Activated CD4-positive, alpha-beta memory T cell treated with anti-CD3 and anti-CD28 coated beads, Interleukin-2, amount 10 ng/mL, durations not matched to agents 7 days and 5 days (primary cell): ENCODE measurements around the gene FUCA2. TPM values are rescaled to one million over a fixed set of nuclear protein-coding genes. Genes with fewer than 3 reads are reported as not detected.
"Not testable (repeated sequence)": the region's sequence is repeated elsewhere in the genome, so short reads cannot be mapped to it uniquely, and the experiment has no call there.

ENCODE experiments used
- CTCF ChIA-PET: fragments of 350-600 bp; sonication (Branson Sonifier 250); formaldehyde crosslinking; loops from one replicate; lab custom pipeline; 2021; ENCODE audit warnings: antibody characterized with exemption, inconsistent platforms; lab: Charles Lee
- POLR2A ChIA-PET: fragments of 350-600 bp; sonication (Branson Sonifier 250); formaldehyde crosslinking; loops from one replicate; lab custom pipeline; 2021; ENCODE audit warnings: antibody characterized with exemption; lab: Charles Lee
- DNase-seq: peaks from one replicate; pipeline ENCODE4 v3.0.0-alpha.2; 2020
- H3K27ac Mint-ChIP-seq: one replicate; pipeline ENCODE4 v1.8.0; 2021; ENCODE audit warnings: mild to moderate bottlenecking, mixed read lengths
- H3K27me3 Mint-ChIP-seq: one replicate; pipeline ENCODE4 v1.8.0; 2021; ENCODE audit warnings: mixed read lengths
- H3K36me3 Mint-ChIP-seq: one replicate; pipeline ENCODE4 v1.8.0; 2021; ENCODE audit warnings: low read depth, mixed read lengths
- H3K4me1 Mint-ChIP-seq: one replicate; pipeline ENCODE4 v1.8.0; 2021; ENCODE audit warnings: mixed read lengths
- H3K4me3 Mint-ChIP-seq: one replicate; pipeline ENCODE4 v1.8.0; 2021; ENCODE audit warnings: mild to moderate bottlenecking, mixed read lengths
- H3K9me3 Mint-ChIP-seq: one replicate; pipeline ENCODE4 v1.8.0; 2021; ENCODE audit warnings: mixed read lengths
- total RNA-seq, 2 experiments: library from RNA; stranded (reverse); gene quantifications; one replicate each; pipeline ENCODE4 v1.2.3, GENCODE V29; 2021

FUCA2 gene
- total RNA-seq, 2 experiments from 2014 or later: 22.1 to 23.1 TPM

DNA sequence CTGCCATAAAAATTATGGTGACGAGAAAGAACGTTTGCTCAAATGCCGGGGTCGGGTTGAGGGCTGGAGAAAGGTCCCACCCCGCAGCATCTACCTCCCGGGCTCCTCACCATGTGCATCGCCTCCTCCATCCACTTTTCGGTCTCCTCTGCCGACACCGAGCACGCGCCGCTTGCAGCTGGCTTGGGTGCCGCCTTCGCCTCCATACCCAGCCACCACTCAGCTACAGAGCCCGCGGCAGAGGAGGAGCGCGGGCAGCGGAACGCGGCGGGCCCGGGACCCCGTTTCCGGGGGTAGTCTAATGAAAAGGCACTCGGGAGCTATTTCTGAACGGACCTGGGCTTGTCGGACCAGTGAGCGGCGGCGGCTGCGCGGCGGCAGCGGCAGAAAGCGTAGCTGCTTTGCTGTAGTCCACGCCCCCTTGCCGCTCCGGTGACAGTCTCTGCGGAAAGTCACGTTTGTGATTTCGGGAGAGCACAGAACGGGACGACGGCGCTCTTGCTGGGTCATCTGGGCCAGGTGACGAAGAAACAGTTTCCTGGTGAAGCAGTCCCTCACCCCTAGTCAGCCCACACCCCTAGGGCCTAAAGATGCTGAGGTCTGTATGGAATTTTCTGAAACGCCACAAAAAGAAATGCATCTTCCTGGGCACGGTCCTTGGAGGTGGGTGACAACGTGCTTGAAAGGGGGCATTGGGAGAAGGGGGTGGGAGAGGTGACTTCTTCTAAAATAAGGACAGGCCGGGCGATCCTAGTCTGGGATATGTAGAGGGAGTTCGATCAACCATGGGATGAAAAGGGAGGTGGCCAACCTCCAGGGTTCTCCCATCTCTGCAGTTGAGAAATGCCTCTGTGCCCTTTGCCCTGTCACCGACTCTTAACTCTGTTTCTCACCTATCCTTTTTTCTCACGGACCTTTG, 60.8 kb downstream of the FUCA2 start, which contains the start of the genes ADAT2 and PEX3:
Gene ADAT2, minus strand, starts transcription at position 243 of the 919 bp plus-strand sequence. Its CDS starts 37 bp downstream, at position 206.
Gene PEX3, plus strand, starts transcription at position 353 of the 919 bp plus-strand sequence. Its CDS starts 238 bp downstream, at position 591.
- Mint-ChIP-seq H3K4me3 (peak within 1 kb of the TSS; percentile 92), H3K9me3 (no peaks in the 10 kb centered on the region), H3K4me1 (peaks cover 40% of the 10 kb centered on the region), H3K36me3 (peaks cover 3% of the 10 kb centered on the region), H3K27ac (peak within 1 kb of the TSS; percentile 92), H3K27me3 (no peaks in the 10 kb centered on the region)
- peak; percentile 95 for DNase-seq
- CTCF ChIA-PET: interaction anchor here (0.6 to 1.3 kb wide), 7 partner anchors 9 to 392 kb away, joined by 3 to 7 read pairs (median 3); partner anchors contain the start of gene LTV1
- POLR2A ChIA-PET: interaction anchor here (0.7 to 5.2 kb wide), 25 partner anchors 9 to 645 kb away, joined by 3 to 45 read pairs (median 4); partner anchors contain the start of genes FUCA2, HIVEP2, LTV1 and SF3B5

DNA sequence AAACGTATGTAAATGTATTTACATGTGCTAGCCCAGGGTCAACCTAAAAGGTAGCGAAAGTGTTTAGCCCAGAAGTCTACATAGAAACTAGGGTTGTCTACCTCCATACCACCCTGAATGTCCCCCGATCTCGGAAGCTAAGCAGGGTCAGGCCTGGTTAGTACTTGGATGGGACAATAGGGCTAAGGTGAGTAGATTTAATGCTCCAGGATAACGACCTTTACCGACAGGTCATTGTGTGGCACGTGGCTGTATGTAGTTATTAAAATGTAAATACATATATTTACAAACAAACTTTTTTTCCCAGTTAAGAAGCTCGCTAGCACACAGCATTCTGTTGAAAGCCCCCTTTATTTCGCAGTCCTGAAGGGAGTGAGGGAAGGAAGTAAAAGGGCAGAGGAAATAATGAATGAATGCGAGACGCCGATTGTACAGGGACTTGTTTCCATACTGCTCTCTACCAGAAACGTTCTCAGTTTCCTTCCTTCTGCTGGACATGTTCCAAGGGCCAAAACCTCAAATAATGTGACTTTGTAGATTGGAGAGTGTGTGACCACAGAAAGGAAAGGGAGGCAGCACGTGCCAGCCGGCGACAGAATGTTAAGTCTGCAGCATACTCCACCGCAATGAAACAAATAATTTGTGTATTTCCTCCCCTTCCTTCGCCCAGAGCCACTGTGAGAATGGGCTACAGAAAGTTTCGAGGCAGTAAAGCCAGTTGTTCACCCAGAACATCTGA, 61.6 kb downstream of the FUCA2 start:
- Mint-ChIP-seq H3K4me1 (peaks cover 40% of the 10 kb centered on the region), H3K4me3 (peak overlapping the region; percentile 92), H3K36me3 (peaks cover 3% of the 10 kb centered on the region), H3K27ac (peak overlapping the region; percentile 92), H3K9me3 (no peaks in the 10 kb centered on the region), H3K27me3 (no peaks in the 10 kb centered on the region)
- peak; percentile 40 for DNase-seq
- CTCF ChIA-PET: interaction anchor here (0.7 to 1.2 kb wide), 6 partner anchors 8 to 125 kb away, joined by 3 to 7 read pairs (median 3); no protein-coding TSS in a partner anchor
- POLR2A ChIA-PET: interaction anchor here (0.7 to 5.2 kb wide), 25 partner anchors 8 to 614 kb away, joined by 3 to 45 read pairs (median 5); partner anchors contain the start of genes FUCA2, HIVEP2 and LTV1

DNA sequence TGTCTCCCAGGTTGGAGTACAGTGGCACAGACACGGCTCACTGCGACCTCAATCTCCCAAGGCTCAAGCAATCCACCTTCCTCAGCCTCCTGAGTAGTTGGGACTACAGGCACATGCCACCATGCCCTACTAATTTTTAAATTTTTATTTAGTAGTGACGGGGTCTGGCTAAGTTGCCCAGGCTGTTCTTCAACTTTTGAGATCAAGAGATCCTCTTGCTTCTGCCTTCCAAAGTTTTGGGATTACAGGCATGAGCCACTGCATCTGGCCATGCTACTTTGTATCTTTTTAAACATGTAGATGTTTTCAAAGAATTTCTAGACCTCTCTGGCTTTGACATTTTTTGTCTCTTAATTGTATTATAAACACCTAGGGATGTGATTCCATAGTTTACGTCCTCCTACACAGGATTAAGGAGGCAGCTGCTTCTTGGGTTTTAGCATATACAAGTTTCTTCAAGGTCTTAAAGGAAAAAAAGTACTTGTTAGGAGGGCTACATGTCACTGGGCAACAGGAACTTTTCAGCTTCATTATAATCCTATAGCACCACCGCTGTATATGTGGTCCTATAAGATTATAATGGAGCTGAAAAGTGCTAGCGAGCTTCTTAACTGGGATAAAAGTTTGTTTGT, 62.3 kb downstream of the FUCA2 start:
- Mint-ChIP-seq H3K9me3 (no peaks in the 10 kb centered on the region), H3K4me1 (peaks cover 38% of the 10 kb centered on the region), H3K27ac (peak overlapping the region; percentile 92), H3K27me3 (no peaks in the 10 kb centered on the region), H3K36me3 (peaks cover 7% of the 10 kb centered on the region), H3K4me3 (peak overlapping the region; percentile 92)
- ChIA-PET POLR2A (interaction anchor here (0.8 to 5.2 kb wide), 9 partner anchors 21 to 615 kb away, joined by 3 to 45 read pairs (median 6); partner anchors contain the start of genes FUCA2, HIVEP2 and LTV1), CTCF (interaction anchor here (0.9 kb wide), 1 partner anchor 21 kb away, joined by 3 read pairs; no protein-coding TSS in a partner anchor)
- no peak for DNase-seq

DNA sequence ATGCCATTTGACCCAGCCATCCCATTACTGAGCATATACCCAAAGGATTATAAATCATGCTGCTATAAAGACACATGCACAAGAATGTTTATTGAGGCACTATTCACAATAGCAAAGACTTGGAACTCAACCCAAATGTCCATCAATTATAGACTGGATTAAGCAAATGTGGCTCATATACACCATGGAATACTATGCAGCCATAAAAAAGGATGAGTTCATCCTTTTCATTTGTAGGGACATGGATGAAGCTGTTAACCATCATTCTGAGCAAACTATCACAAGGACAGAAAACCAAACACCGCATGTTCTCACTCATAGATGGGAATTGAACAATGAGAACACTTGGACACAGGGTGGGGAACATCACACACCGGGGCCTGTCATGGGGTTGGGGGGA, 63.7 kb downstream of the FUCA2 start:
- H3K27ac Mint-ChIP-seq, H3K4me3 Mint-ChIP-seq, H3K9me3 Mint-ChIP-seq, DNase-seq, H3K27me3 Mint-ChIP-seq: not testable (repeated sequence)
- peaks cover 35% of the 10 kb centered on the region for H3K4me1 Mint-ChIP-seq
- H3K36me3 Mint-ChIP-seq: peaks cover 14% of the 10 kb centered on the region
- CTCF ChIA-PET: interaction anchor here (1.4 kb wide), 1 partner anchor 53 kb away, joined by 3 read pairs; no protein-coding TSS in a partner anchor
- POLR2A ChIA-PET: interaction anchor here (1.9 kb wide), 1 partner anchor 19 kb away, joined by 5 read pairs; no protein-coding TSS in a partner anchor

Other genes starting within 250 kb of the FUCA2 start
- gene ADAT2, start 61.0 kb downstream of the FUCA2 start, total RNA-seq: 10 to 100 TPM; 19.4 to 20.1 TPM
- gene PEX3, start 60.9 kb downstream of the FUCA2 start, total RNA-seq: 10 to 100 TPM; 14.1 to 15.9 TPM
- gene PHACTR2, start 166.2 kb upstream of the FUCA2 start, total RNA-seq: 10 to 100 TPM; 41.5 to 46.3 TPM